Stimulated activated naive CD4-positive, alpha-beta T cell (primary cell): ENCODE measurements around the gene IFT81.
"Not testable (repeated sequence)": the region's sequence is repeated elsewhere in the genome, so short reads cannot be mapped to it uniquely, and the experiment has no call there.

ENCODE experiments used
- DNase-seq, 6 experiments: peaks; one replicate each; lab custom pipeline; 2025; lab: John Stamatoyannopoulos, UW

IFT81 gene

DNA sequence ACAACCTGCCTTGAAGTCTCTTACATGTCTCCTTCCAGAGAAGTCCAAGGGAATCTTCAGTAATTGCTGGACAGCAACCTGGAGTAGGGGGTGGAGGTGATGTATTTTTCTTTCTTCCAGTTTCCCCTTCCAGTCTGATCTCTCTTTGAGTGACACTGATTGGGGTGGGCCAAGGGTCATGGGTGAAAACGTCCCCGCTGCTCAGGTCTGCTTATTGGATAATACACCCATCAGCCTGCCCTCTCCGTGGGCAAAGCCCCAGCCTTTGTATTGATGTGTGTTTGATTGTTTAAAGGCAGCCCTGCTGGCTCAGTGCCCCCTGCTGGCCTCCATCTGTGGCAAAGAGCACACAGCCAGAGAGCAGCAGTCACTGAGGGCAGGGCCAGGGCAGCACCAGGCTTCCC, 121.2 kb downstream of the IFT81 start:
- DNase-seq: peak in 5 of 6 experiments; percentile 4 to 29 (median 14)

DNA sequence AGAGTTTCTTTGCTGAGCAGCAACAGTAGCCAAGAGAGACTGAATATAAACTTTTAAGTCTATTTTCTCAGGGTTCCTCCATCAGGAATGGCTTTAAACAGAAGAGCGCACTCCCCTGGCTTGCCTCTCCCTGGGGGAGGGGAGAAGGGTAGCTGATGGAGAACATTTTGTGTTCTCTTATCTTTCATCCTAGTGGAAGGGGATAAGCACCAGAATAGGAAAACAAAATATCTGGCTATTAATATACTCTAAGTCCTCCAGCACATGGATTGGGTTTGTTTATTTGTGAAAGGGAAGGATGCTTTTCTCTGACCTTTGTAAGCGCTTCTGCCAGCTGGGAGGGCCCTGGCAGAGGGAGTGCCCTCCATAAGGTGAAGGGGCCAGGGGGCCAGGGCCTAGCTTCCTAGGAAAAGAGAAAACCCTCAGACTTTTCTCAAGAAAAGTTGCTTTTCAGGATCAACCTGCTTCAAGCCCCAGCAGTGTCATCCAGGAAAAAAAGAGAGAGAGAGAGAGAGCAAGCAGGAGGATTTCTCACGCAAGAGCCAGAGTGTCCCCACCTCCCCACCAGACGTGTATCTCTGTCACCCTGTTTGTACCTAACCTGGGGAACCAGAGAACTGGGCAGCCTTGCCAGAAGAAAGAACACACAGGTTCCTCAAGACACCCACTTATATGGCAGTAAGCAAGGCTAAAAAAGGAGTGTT, 122.6 kb downstream of the IFT81 start:
- DNase-seq: no peak

DNA sequence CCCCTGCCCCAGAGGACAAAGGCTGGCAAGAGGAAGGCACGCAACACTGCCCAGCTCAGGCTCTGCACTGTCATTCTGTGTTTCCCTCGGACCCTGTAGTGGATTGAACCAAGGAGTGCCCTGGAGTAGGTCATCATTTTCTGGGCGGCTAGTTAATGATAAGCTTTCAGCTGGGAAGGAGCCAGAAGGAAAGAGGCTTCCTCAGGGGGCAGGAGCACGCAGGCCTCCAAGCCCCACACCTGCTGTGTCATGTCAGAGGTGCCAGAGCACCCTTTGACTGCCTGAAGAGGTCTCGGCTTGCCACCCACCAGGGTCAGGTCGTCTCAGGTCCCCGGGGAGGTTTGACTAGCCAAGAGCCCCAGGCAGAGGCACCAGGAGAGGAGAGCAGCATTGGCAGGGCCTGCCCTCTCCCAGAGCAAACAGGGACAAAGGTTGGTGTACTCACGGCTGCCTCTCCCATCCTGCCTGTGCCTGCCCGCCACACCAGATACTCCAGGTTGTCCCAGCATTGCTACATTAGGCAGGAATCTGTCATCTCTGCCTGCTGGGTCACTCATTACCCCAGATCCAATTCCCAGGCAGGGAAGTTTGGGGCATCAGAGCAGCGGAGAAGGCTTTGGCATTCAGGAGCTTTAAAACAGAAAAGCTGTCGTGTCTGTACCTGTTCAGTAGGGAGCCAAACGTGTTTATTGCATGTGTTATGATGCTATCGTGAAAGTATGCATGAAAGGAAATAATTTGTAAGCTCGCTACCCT, 123.4 kb downstream of the IFT81 start:
- DNase-seq: no peak

GRCh38 chr12:110248096-110248447, 123.9 kb downstream of the IFT81 start:
- DNase-seq: no peak

DNA sequence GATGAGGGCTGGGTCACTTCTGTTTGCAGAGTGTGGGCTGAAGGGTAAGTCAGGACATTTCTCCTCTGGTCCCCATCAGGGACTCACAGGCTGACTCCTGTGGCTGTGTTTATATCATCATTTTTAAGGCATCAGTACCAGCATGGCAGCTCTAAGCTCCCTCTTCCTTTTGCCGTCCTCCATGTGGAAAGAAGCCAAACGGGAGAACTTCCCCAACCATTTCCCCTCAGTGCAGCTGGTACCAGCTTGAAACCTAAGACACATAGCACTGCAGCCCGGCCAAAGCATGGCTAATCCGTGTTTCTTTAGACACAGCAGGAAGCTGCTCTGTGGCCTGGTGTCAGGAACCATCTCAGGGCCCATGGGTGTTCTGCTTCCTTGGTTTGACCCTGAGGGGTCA, 124.9 kb downstream of the IFT81 start:
- no peak for DNase-seq

- DNase-seq: no peak
Observed at GRCh38 chr12:110249716-110250225, 125.6 kb downstream of the IFT81 start.

GRCh38 chr12:110251381-110251780, 127.2 kb downstream of the IFT81 start:
- DNase-seq: no peak

GRCh38 chr12:110252716-110253115, 128.6 kb downstream of the IFT81 start:
- no peak for DNase-seq

GRCh38 chr12:110253176-110253575, 129.0 kb downstream of the IFT81 start:
- DNase-seq: no peak

DNA sequence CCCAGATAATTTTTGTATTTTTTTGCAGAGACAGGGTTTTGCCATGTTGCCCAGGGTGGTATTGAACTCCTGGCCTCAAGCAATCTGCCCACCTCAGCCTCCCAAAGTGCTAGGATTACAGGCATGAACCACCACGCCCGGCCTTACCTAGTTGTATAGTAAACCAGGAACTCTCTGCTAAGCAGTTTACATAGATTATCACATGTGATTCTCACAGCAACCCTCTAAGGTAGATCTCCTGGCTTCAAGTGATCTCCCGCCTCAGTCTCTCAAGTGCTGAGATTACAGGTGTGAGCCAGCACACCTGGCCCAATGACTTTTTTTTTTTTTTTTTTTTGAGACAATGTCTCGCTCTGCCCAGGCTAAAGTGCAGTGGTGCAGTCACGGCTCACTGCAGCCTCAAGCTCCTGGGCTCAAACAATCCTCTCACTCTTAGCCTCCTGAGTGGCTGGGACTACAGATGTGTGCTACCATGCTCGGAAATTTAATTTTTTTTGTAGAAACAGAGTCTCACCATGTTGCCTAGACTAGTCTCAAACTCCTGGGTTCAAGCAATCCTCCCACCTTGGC, 130.9 kb downstream of the IFT81 start:
- no peak for DNase-seq

DNA sequence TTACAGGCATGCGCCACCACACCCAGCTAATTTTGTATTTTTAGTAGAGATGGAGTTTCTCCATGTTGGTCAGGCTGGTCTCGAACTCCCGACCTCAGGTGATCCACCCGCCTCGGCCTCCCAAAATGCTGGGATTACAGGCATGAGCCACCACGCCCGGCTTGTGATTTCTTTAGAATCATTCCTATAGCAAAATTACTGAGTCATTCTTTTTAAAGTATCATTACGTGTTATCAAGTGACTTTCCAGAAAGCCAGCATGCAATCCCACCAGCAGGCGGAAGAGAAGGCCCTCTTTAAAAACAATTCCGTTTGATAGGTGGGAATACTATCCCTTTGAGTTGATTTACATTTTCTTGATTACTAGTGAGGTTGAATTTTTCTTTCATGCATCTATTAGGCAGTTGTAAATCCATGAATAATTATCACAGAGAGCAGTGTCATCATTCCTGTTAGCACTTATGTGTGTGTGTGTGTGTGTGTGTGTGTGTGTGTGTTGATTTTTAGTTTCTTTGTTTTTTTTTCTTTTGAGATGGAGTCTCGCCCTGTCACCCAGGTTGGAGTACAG, 131.8 kb downstream of the IFT81 start:
- DNase-seq: not testable (repeated sequence)

GRCh38 chr12:110256780-110257431, 132.7 kb downstream of the IFT81 start:
- no peak for DNase-seq

GRCh38 chr12:110258466-110258865, 134.3 kb downstream of the IFT81 start:
- DNase-seq: no peak

DNA sequence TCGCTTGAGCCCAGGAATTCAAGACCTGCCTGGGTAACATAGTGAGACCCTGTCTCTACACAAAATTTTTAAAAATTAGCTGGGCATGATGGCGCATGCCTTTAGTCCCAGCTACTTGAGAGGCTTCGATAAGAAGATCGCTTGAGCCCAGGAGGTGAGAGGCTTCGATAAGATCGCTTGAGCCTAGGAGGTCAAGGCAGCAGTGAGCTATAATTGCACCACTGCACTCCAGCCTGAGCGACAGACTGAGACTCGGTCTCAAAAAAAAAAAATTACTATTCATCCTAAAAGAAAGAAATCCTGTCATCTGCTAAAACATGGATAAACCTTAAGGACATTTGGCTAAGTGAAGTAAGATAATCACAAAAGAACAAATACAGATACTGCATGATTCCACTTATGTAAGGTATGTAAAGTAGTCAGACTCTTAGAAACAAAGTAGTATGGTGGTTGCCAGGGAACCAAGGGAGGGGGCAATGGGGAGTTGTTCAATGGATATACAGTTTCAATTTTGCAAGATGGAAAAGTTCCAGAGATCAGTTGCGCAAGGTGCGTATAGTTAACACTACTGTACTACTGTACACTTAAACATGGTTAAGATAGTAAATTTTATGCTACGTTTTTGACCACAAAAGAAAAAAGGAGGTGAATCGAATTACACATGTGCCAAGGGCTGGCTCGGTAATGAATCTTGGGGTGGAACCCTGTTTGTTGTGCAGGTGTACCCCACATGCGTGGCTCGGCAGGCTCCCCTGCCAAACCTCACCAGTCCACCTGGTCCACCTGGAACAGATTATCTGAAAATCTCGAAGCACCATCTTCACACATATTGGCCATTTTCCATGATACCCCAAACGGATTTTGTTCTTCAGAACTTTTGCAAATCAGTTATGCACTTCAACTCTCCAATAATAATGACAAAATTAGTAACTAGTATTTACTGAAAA, 138.6 kb downstream of the IFT81 start:
- DNase-seq: no peak

DNA sequence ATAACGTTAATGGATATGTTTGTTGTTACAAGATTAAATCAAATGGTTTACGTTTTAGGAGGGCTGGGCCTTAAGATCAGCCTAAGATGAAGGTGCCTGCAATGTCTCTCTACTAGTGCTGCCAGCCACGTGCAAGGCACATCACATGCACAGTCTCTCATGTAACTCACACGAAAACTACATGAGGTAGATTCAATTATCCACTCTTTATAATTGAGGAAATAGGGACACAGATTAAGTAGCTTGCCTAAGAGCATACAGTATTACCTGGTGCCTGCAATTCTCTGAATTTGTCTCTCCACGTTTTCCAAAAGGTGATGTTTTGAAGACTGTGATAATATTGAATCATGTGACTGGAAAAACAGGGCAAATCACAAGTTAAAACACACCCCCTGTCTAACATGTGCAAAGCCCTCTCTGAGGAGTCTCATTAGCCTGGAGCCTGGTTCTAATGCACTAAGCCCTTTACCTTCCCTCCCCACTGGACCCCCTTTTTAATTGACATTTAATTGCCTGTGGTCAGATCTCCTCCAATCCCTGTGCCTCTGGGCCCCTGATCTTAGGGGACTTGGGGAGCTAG, 142.3 kb downstream of the IFT81 start:
- DNase-seq: no peak

- no peak for DNase-seq
Observed at GRCh38 chr12:110266980-110267620, 142.9 kb downstream of the IFT81 start.
